NCI-H2171 treated with DMSO at 0.1 percent for 48 hours (cell line): Measurements from ENCODE around the gene ACTA2.

Experiments
- DNase-seq: peaks from one replicate; lab custom pipeline; 2025; lab: John Stamatoyannopoulos, UW

Gene ACTA2

DNA sequence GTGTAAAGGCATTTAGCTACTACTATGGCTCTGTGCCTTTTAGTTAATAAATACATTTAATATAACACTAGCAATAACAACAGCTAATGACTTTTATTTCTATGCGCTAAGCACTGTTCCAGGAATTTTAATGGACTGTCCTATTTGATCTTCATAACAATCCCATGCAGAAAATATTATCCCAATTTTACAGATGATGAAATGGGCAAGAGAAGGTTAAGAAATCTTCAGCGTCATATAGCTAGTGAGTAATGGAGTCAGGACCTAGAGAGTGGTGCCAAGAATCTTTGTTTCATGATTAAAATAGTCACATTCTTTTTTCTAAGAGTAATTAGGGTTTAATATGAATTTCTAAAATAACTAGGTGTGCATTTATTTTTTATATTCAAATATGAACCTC is 32.4 kb downstream of the ACTA2 start:
- DNase-seq = no peak

DNA sequence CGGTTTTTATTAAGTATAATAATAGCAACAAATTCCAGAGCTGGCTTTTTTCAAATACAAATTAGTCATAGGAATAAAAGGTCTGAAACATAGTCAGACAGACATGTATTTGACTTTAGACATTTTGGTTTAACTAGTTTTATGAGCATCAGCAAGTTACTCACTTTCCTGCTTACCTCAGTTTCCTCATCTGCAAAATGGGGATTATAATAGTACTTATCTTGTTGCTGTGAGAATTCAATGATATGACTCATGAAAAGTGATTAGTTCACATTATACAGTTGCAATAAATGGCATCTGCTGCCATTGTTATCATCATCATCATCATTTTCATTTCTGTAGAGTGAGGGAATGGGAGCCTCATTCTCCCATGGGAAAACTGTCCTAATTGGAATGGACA is 33.5 kb downstream of the ACTA2 start:
- DNase-seq = no peak

DNA sequence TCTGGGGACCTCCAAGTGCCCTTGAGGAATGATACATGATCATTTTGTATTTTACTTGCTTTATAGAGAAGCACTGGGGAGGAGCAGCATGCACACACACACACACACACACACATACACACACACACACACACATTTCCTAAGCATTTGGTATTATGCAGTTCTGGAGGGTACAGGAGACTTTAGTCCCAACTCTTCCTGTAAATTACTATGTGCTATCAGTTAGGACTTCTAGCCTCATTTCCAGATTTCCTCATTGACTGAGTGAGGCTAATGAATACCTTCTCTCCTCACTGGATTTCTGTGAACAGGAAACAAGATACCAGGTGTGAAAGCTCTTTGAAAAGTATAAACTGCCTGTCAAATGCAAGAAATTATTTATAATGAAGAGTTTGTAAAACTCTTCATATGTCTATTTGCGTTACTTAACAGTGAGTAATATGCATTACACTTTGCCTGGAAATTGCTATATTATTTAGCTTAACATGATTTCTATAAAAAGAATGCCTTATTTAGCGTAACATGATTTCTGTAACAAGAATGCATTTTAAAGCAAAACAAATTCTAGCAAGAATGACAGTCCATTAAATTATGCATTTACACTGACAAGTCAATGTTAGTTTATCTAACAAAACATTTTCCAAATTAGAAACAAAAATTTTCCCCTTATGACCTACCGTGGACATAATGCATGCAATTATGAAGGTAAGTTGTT is 34.2 kb downstream of the ACTA2 start:
- no peak for DNase-seq

DNA sequence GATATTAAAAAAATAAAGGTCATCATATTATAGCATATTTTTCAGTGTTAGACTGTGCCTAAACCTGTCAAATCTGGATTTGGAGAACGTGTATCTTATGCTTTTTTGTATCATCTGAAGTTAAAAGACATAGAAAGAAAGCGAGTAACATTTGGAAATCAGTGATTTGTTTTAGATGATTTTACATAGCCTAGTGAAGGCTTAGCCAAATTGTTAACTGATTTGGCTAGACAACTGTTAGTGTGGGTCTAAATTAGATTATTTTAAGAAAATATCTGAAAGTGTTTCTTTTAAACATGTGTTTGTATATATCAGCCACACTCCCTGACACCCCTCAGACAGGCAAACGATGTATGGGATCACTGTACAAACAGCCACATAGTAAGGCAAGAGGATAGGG is 35.6 kb downstream of the ACTA2 start:
- DNase-seq = no peak

DNA sequence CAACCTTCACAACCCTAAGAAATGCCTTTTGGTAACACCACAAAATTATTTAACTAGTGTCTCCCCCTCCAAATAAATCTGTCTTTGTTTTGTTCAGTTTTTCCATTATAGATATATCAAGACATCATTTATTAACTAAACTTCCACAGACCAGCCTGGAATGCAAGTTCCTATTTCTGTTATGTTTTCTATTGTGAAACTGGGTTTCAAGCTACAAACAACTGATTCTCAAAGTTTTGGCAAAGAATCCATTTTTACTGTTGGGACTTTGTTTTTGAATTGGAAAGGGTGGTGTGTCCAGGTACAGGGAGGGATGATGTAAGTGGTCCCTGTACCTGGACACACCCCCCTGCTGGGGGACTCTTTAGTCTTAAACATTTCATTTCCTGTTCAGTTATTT is 36.3 kb downstream of the ACTA2 start:
- no peak for DNase-seq

DNA sequence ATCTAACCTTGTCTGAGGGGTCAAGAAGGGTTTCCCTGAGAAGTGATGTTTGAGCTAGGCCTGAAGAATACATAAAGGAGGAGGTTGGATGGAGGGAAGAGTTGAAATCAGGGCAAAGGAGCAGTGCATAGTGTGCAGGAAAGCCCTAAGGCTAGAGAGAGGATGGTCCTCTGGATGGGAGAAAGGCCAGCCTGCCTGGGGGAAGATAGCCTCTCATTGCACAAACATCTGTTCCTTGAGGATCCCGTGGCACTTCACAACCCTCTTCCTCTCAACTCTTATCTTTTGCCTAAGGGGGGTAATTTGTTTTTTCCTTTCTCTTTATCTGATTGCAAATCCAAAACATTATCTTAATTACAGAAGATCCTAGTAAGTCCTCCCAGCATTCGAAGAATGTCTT is 36.8 kb downstream of the ACTA2 start:
- no peak for DNase-seq

DNA sequence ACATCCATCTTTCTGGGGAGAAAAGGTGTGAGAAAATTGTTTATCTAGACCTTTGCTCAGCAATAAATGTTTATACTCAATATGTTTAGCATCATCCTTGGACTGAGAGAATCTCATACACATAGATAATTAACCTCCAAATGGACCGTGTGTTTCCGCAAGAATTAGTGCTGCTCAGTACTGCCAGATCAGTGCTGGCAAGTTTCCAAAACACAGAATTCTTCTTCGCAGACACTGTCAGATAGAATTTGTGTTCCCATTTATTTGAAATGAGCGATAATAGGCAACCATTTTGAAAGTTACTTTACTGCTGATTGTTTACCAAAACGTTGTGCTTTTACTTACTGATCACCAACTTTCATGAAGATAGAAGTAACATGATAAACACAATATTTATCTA is 38.8 kb downstream of the ACTA2 start:
- DNase-seq = no peak

DNA sequence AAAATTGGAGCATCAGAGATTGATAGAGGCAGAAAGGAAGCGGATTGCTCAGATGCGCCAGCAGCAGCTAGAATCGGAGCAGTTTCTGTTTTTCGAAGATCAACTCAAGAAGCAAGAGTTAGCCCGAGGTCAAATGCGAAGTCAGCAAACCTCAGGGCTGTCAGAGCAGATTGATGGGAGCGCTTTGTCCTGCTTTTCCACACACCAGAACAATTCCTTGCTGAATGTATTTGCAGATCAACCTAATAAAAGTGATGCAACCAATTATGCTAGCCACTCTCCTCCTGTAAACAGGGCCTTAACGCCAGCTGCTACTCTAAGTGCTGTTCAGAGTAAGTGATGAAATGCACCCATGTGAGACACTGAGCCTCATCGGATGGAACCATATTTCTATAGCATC is 39.4 kb downstream of the ACTA2 start:
- DNase-seq = peak; percentile 2

DNA sequence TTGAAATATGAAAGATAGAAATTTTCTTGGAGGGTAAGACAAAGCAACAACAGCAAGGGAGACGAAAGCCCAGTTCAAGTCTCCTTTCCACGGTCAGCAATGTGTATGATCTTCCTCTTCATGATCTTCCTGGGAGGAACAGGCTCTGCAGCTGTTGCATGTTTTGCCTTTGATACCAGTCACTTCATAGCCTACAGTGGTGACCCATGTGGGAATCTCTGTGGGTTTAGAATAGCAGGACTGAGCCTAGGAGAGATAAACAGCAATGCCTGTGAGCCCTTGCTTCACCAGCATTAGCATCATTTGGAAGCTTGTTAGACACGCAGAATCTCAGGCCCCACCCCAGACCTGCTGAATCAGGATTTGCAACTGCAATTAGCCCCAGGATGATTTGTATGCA is 40.7 kb downstream of the ACTA2 start:
- no peak for DNase-seq

DNA sequence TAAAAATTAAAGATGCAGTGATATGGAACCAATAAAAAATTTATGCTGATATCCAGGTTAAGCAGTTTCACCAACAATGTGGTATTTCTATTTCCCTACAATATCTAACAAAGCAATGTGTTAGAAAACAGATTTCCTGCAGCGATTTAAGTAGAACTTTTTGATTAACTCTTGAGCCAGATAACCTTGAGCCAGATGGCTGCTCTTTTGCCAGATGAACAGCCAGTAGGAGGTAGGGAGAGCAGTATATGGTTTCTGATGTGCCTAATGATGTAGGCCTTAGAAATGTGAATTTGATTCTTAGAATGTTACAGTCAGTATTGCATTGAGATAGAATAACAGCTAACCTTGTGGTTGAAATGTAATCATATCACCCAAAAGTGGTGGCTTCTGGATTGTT is 41.5 kb downstream of the ACTA2 start:
- DNase-seq = no peak

DNA sequence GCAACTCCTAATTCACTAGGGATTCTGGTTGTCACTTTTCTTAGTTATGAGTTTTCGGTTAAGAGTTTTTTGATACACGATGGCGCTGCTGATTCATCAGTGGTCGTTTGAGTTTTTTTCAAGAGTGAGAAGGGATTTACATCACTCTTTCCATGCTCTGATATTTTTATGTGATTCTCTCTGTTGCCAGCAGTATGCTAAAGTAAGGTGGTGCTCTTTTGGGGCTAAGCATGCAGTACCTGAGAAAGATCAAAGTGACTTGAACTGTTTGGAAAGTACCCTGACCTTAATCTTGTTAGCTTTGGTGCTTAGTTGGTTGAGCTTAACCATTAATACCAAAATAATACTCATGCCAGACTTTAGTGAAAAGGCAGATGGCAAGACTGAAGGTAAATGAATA is 44.4 kb downstream of the ACTA2 start:
- no peak for DNase-seq

DNA sequence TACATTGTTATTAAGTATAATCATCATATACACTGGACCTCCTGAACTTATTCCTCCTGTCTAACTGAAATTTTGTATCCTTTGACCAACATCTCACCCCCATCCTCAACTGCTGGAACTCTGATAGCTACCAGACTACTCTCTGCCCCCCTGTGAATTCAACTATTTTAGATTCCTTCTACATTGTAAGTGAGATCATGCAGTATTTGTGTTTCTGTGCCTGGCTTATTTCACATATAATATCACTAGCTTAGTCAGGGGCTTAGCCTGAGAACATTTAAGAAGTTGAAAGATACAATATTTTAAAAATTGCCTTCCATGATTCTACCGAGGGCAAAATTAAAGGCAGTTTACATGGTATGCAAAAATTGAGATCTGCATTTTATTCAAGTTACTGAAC is 45.7 kb downstream of the ACTA2 start:
- no peak for DNase-seq

DNA sequence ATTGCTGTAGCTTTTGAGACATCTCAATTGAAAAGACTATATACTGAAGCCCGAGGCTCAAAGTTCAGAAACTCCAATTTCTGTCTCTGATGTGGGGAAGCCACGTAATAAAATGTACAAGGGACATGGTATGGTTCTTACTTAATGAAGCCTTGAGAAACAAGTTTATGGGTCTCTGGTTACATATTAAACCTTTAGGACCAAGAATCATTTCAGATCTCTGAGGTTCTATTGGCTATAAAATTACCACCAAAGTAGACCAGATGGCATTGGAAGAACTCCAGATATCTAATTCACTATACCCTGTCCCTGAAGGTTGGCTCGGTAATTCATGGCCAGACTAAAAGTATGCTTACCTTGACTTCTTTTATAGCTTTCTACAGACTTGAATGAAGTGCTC is 48.9 kb downstream of the ACTA2 start:
- no peak for DNase-seq

DNA sequence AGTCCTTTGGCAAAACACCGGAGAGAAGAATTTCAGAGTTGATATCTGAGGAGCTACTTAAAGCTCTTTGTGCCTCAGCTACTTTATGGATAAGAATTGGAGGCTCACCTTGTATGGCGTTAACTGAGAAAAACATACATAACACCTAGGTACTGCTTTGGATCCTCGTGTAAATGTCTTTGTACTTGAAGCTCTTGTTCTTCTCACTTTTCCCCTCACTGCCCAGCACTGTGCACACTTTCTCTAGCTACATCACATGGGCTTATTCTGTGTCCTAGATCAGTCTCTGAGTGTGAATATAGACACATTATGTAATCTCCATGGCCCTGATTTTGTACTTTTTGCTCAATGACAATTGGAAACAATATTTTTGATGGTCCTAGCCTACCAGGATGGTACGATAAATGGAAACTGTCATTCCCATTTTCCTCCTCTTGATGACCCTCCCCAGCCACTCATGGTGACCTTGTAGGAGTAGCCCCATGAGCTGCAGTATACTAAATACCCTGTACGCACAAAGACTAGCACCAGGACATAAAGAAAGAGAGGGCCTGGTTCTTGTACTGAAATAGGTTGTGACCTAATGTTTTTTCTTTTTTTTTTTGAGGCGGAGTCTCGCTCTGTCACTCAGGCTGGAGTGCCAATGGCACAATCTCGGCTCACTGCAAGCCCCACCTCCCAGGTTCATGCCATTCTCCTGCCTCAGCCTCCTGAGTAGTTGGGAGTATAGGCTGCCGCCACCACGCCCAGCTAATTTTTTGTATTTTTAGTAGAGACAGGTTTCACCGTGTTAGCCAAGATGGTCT is 50.4 kb downstream of the ACTA2 start:
- DNase-seq = no peak

DNA sequence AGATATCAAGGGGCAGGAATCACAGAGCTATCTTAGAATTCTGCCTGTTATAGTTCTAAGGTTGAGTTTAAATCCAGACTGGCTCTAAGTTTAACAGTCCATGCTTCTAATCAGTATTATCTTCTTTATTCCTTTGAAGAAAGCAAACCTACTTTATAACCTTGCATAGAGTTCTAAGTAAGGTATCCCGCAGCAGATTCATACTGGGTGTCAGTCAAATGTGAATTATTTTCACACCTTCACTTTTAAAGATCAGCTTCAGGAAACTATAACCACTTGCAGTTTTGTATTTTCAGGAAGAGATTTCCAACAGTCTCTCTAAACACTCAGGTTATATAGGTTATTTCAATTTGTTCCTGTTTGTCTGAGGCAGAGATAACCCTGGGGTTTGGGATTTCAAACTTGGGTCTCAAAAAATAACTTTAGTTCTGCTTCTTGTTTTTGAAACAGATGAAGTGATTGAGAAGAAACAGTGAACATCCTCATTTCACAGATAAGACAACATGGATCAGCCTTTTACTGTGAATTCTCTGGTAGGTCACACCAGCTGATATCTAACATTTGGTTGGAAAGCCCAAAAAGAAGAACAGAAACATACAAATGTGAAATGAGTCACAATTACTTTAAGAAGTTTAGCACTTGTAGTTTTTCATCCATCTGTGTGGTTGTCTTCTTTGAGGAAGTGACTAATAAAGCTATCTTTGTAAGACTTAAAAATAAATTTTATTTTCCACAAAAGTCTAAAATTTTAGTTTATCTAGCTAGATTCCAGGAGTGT is 51.2 kb downstream of the ACTA2 start:
- DNase-seq = no peak

DNA sequence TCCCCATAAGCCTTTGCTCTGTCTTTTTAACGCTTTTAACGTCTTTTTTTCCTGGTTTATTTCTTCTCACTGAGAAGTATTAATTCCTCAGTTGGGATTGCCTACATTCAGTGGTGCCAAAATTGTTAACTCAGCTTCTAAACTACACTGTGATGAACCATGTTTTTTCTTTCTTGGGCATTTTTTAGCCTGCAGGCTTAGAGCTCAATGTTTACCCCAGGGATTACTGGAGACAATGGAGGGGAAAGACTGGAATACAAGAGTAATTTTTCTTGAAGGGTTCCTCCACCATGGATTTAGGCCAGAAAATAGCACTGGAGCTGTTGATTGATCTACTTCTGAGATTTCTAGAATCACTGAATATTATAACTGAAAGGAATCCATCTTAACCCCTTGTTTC is 52.7 kb downstream of the ACTA2 start:
- no peak for DNase-seq

DNA sequence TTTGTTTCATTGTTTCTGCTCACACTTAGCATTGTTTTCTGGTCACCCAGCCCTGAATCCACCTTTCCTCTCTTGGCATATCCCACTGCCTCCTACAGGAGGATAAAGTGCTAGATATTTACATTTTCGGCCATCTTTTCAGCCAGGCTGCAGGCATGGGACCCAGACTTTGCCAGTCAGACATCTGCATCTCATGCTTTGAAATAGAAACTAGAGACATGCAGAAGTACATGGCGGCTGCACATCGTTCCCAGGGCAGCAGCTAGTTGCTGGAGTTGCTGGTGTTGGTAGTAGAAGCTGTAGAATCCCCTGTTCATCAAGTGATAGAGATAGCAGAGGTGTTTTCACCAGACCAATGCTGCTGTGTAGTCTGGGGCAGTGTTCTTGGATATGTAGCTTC is 53.8 kb downstream of the ACTA2 start:
- no peak for DNase-seq

DNA sequence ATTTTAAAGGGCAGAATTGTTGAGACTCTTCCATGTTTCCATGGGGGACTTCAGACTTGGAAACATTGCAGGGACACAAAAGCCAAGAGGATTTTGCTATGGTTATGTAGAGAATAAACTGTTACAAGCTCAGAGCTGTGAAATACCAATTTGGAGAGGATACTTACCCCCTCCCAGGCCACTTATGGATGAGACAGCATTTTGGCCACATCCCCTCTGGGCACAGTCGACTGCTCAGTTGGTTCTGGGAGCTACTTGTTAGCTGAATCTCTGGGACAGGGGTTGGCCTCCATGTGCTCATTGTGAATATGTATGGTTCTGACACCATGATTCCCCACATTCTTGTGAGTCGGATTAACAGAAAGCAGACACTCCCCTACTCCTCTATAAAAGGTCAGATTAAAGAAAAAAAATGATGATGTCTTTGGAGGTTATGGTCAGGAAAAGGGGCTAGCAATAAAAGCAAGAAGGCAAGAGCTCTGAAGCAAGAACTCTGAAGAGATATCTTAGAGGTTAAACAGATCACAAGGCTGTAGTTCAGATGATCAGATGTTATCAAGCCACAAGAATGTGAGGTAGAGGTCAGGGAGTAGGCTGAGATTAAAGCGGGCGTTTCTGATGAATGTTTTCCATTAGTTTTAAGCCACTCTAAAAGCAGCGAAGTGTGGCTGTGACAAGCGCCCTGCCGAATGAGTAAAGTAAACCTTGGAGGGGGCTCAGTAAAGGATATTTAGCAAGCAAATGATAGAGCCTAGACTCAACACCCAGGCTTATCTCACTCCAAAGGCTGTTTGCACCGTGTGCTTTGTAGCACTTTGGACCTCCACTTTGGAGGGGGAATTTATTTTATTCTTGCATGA is 55.3 kb downstream of the ACTA2 start:
- DNase-seq = no peak

DNA sequence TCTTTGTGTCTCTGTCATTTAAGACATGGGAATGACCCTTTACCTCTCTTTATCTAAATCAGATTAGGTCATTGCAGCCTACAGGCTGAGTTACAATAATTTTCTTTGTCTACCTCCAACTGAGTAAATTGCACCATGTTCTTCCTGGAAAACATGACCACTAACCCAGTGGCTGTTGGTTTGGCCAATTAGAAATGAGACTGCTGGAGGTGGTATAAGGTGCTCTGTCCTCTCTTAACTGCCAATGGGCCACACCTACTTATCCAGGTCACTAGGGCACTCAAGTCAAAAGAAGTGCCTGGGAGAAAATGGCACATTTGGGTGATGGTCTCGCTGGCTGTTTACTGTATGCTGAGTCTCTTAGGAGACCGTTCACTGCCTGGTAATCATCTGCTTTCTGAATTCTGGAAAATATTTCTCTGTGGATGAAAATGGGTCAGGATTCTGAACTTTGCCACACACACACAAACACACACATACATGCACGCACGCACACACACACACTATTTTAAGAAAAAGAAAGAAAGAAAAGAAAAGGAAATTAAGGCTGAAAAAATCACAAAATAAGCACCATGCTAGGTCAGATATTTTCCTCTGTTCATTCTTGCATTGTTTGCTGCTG is 56.1 kb downstream of the ACTA2 start:
- no peak for DNase-seq

DNA sequence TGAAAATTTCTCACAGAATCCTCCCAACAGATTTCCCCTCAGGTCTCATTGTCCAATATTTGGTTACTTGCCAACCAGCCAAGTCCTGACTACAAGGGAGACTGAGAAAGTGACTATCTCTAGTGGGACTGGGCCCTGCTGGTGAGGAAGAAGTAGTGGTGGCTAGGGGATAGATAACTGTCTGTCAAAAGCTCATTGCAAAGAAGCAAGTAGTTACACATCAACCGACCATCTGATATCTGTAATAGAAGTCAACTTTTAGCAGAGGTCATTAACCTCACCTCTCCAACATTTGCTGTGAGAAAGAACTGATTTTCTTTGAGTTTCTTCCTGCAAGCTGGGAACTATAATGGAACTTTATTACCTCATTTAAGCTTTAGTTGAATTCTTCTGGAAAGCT is 57.3 kb downstream of the ACTA2 start:
- DNase-seq = no peak

DNA sequence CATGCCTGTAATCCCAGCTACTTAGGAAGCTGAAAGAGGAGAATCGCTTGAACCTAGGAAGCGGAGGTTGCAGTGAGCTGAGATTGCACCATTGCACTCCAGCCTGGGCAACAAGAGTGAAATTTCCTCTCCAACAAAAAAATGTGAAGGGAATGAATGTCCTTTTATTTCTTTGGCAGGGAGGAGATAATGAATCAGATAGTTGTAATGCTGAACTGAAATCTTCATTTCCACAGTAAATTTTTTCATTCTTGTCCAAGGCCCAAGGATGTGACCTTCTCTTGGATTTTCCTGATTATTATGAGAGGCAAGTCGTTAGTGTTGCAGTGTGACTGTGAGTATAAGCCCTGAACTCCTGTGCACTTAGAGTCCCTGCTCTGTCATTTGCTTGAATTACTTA is 59.0 kb downstream of the ACTA2 start:
- DNase-seq = no peak
